Neural progenitor cell (in vitro differentiated cells): ENCODE results near the gene MOB1A. TPM values are rescaled to one million over a fixed set of nuclear protein-coding genes. Genes with fewer than 3 reads are reported as not detected.

Experiments used
- DNase-seq: peaks from one replicate; pipeline ENCODE4 v3.0.0-alpha.2; 2016; ENCODE audit warnings: low spot score
- H2AFZ ChIP-seq: fragments of 200-600 bp; sonication (generic); replicated peaks from 2 replicates; pipeline ENCODE4 v1.6.1; 2016; ENCODE audit warnings: antibody characterized with exemption
- H3F3A ChIP-seq: fragments of 200-600 bp; sonication (generic); 2 replicates; pipeline ENCODE4 v1.6.1; 2016; ENCODE audit warnings: antibody characterized with exemption, low read depth
- H3K27ac ChIP-seq: fragments of 200-600 bp; sonication (generic); 2 replicates; pipeline ENCODE4 v1.5.1; 2016; ENCODE audit warnings: mild to moderate bottlenecking
- H3K27me3 ChIP-seq: fragments of 200-600 bp; sonication (generic); 2 replicates; pipeline ENCODE4 v1.6.1; 2016; ENCODE audit warnings: mild to moderate bottlenecking, moderate library complexity
- H3K36me3 ChIP-seq: fragments of 200-600 bp; sonication (generic); 2 replicates; pipeline ENCODE4 v1.5.1; 2016
- H3K4me1 ChIP-seq: fragments of 200-600 bp; sonication (generic); 2 replicates; pipeline ENCODE4 v1.6.1; 2016; ENCODE audit warnings: mixed run types
- H3K4me2 ChIP-seq: fragments of 200-600 bp; sonication (generic); 2 replicates; pipeline ENCODE4 v1.6.1; 2016
- H3K4me3 ChIP-seq: fragments of 200-600 bp; sonication (generic); 2 replicates; pipeline ENCODE4 v1.5.1; 2016
- H3K79me2 ChIP-seq: fragments of 200-600 bp; sonication (generic); 2 replicates; pipeline ENCODE4 v1.6.1; 2016; ENCODE audit warnings: low read depth
- H3K9ac ChIP-seq: fragments of 200-600 bp; sonication (generic); 2 replicates; pipeline ENCODE4 v1.6.1; 2016
- H3K9me3 ChIP-seq: fragments of 200-600 bp; sonication (generic); 2 replicates; pipeline ENCODE4 v1.5.1; 2016; ENCODE audit warnings: low read depth
- H4K20me1 ChIP-seq: fragments of 200-600 bp; sonication (generic); 2 replicates; pipeline ENCODE4 v1.6.1; 2016; ENCODE audit warnings: low read depth
- H3K27ac Mint-ChIP-seq: 3 replicates; pipeline ENCODE4 v1.8.0; 2021; ENCODE audit warnings: mixed read lengths
- H3K27me3 Mint-ChIP-seq: 2 replicates; pipeline ENCODE4 v1.8.0; 2022; ENCODE audit warnings: low read depth, mild to moderate bottlenecking, inconsistent platforms, moderate library complexity, mixed read lengths; ENCODE audit not compliant: insufficient read depth
- H3K36me3 Mint-ChIP-seq: 3 replicates; pipeline ENCODE4 v1.8.0; 2021; ENCODE audit warnings: mixed read lengths
- H3K4me1 Mint-ChIP-seq: 3 replicates; pipeline ENCODE4 v1.8.0; 2021; ENCODE audit warnings: mixed read lengths
- H3K4me3 Mint-ChIP-seq: 3 replicates; pipeline ENCODE4 v1.8.0; 2021; ENCODE audit warnings: mild to moderate bottlenecking, moderate library complexity, mixed read lengths
- H3K9me3 Mint-ChIP-seq: 3 replicates; pipeline ENCODE4 v1.8.0; 2020; ENCODE audit warnings: mixed read lengths
- EZH2 ChIP-seq: fragments of 200-600 bp; sonication (generic); IDR thresholded peaks from 2 replicates; pipeline ENCODE4 v1.6.1; 2017; ENCODE audit warnings: antibody characterized with exemption, mild to moderate bottlenecking, moderate library complexity
- EZH2phosphoT487 ChIP-seq: fragments of 200-600 bp; sonication (generic); IDR thresholded peaks from 2 replicates; pipeline ENCODE4 v1.6.1; 2017; ENCODE audit warnings: antibody characterized with exemption
- total RNA-seq: library from RNA; depleted of rRNA; stranded (reverse); fragments of >200 nt; gene quantifications from 2 replicates; pipeline ENCODE4 v1.2.3, GENCODE V29; 2015; ENCODE audit warnings: low replicate concordance
- TF ChIP-seq, protein P1 (sequence below): fragments of 200-600 bp; sonication (generic); IDR thresholded peaks from 2 replicates; pipeline ENCODE4 v1.5.1; 2017; ENCODE audit warnings: antibody characterized with exemption, mild to moderate bottlenecking

MOB1A gene
- total RNA-seq, 1 donor from 2014 or later = 163 TPM

DNA sequence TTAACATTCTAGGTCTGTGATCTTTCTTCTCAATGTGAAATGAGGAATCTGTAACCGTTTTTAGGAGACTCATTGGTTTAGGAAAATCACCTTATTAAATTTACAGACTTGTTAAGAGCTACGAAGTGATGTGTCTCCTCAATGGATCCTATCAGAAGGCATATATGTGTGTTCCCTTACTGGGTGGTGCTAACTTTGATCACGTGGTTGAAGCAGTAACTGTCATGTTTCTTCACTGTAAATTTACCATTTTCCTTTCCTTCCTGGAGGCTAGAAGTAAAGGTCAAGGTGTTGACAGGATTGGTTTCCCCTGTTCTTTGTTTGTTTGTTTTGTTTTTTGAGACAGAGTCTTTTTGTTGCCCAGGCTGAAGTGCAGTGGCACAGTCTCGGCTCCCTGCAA is 18.4 kb upstream of the MOB1A start:
- no peaks in the 10 kb centered on the region for H3K9me3 Mint-ChIP-seq
- H3K27me3 Mint-ChIP-seq = peaks cover 6% of the 10 kb centered on the region
- Histone ChIP-seq H3K4me1 (peaks cover 10% of the 10 kb centered on the region), H3K79me2 (peaks cover 30% of the 10 kb centered on the region), H3K9ac (no peak overlapping the region), H4K20me1 (peaks cover 30% of the 10 kb centered on the region), H3K4me2 (no peak overlapping the region), H3K36me3 (no peaks in the 10 kb centered on the region), H3F3A (peaks cover 20% of the 10 kb centered on the region), H2AFZ (no peak overlapping the region), H3K27ac (no peak overlapping the region), H3K4me3 (no peak overlapping the region), H3K27me3 (no peaks in the 10 kb centered on the region), H3K9me3 (no peaks in the 10 kb centered on the region)
- peaks cover 3% of the 10 kb centered on the region for H3K36me3 Mint-ChIP-seq
- H3K4me3 Mint-ChIP-seq = peak overlapping the region; percentile 18
- peaks cover 32% of the 10 kb centered on the region for H3K4me1 Mint-ChIP-seq
- DNase-seq = no peak
- no peak overlapping the region for H3K27ac Mint-ChIP-seq
- no peak for TF ChIP-seq EZH2
- TF ChIP-seq, protein P1, sequence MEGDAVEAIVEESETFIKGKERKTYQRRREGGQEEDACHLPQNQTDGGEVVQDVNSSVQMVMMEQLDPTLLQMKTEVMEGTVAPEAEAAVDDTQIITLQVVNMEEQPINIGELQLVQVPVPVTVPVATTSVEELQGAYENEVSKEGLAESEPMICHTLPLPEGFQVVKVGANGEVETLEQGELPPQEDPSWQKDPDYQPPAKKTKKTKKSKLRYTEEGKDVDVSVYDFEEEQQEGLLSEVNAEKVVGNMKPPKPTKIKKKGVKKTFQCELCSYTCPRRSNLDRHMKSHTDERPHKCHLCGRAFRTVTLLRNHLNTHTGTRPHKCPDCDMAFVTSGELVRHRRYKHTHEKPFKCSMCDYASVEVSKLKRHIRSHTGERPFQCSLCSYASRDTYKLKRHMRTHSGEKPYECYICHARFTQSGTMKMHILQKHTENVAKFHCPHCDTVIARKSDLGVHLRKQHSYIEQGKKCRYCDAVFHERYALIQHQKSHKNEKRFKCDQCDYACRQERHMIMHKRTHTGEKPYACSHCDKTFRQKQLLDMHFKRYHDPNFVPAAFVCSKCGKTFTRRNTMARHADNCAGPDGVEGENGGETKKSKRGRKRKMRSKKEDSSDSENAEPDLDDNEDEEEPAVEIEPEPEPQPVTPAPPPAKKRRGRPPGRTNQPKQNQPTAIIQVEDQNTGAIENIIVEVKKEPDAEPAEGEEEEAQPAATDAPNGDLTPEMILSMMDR = no peak
- TF ChIP-seq EZH2phosphoT487 = no peak

GRCh38 chr2:74194799-74195198 is 16.1 kb upstream of the MOB1A start:
- Mint-ChIP-seq H3K27ac (no peak overlapping the region), H3K27me3 (peaks cover 9% of the 10 kb centered on the region), H3K36me3 (no peaks in the 10 kb centered on the region)

GRCh38 chr2:74191596-74192380 is 13.1 kb upstream of the MOB1A start:
- Histone ChIP-seq H2AFZ (no peak overlapping the region), H3K4me1 (no peaks in the 10 kb centered on the region), H3K79me2 (no peaks in the 10 kb centered on the region), H3K27me3 (no peaks in the 10 kb centered on the region), H4K20me1 (no peaks in the 10 kb centered on the region), H3F3A (no peaks in the 10 kb centered on the region), H3K36me3 (no peaks in the 10 kb centered on the region), H3K4me2 (no peak overlapping the region), H3K4me3 (no peak overlapping the region), H3K9ac (no peak overlapping the region), H3K9me3 (no peaks in the 10 kb centered on the region), H3K27ac (no peak overlapping the region)
- Mint-ChIP-seq H3K4me1 (peaks cover 6% of the 10 kb centered on the region), H3K27me3 (peaks cover 9% of the 10 kb centered on the region), H3K4me3 (no peak overlapping the region), H3K27ac (peak overlapping the region; percentile 27), H3K9me3 (no peaks in the 10 kb centered on the region), H3K36me3 (no peaks in the 10 kb centered on the region)
- TF ChIP-seq, protein P1 = no peak
- TF ChIP-seq EZH2phosphoT487 (no peak), EZH2 (no peak)
- DNase-seq = no peak

More at GRCh38 chr2:74194799-74195198, 16.1 kb upstream of the MOB1A start:
- H3F3A ChIP-seq = peaks cover 20% of the 10 kb centered on the region
- H3K4me2 ChIP-seq = no peak overlapping the region
- DNase-seq = no peak
- peaks cover 8% of the 10 kb centered on the region for H3K79me2 ChIP-seq
- no peaks in the 10 kb centered on the region for H3K9me3 Mint-ChIP-seq
- no peak overlapping the region for H3K9ac ChIP-seq
- H3K27me3 ChIP-seq = no peaks in the 10 kb centered on the region
- no peaks in the 10 kb centered on the region for H3K4me1 ChIP-seq
- H2AFZ ChIP-seq = no peak overlapping the region
- H3K9me3 ChIP-seq = no peaks in the 10 kb centered on the region
- H3K4me3 ChIP-seq = no peak overlapping the region
- H3K27ac ChIP-seq = no peak overlapping the region
- H4K20me1 ChIP-seq = peaks cover 7% of the 10 kb centered on the region
- TF ChIP-seq EZH2 = no peak
- no peak for TF ChIP-seq EZH2phosphoT487
- TF ChIP-seq, protein P1 = no peak
- no peak overlapping the region for H3K4me3 Mint-ChIP-seq
- H3K4me1 Mint-ChIP-seq = peaks cover 17% of the 10 kb centered on the region
- no peaks in the 10 kb centered on the region for H3K36me3 ChIP-seq
